IMR-90 (cell line): ENCODE data around the gene SERPINA5. TPM values are rescaled to one million over a fixed set of nuclear protein-coding genes. Genes with fewer than 3 reads are reported as not detected.

ENCODE experiments used
- ATAC-seq: fragments of 200-7000 bp; cut with Tn5 transposase; 2 replicates; pipeline ENCODE4 v1.9.1; 2020; ENCODE audit warnings: low read depth, mild to moderate bottlenecking, moderate library complexity
- BruUV-seq: library from RNA; stranded (reverse); fragments of 400-500 nt; replicated peaks from 2 replicates; lab custom pipeline; 2021; lab: Mats Ljungman, UMichigan
- CTCF ChIA-PET: fragments of 300-600 bp; formaldehyde crosslinking; extraction: SDS; loops from one replicate; lab custom pipeline; 2021; ENCODE audit warnings: antibody characterized with exemption; lab: Yijun Ruan, JAX
- POLR2A ChIA-PET: fragments of 300-600 bp; sonication (Branson Sonifier 250); formaldehyde crosslinking; loops from one replicate; lab custom pipeline; 2022; ENCODE audit warnings: antibody characterized with exemption; ENCODE audit not compliant: unreplicated experiment; lab: Charles Lee
- DNase-seq: peaks from one replicate; pipeline ENCODE4 v3.0.0; 2013
- H2AFZ ChIP-seq: replicated peaks from 2 replicates; pipeline ENCODE3; 2013; ENCODE audit warnings: low read length, mild to moderate bottlenecking; ENCODE audit not compliant: poor library complexity
- H2AK5ac ChIP-seq: 2 replicates; pipeline ENCODE4 v1.6.1; 2013; ENCODE audit warnings: low read depth, low read length, inconsistent platforms
- H2AK9ac ChIP-seq: replicated peaks from 2 replicates; pipeline ENCODE3; 2013; ENCODE audit warnings: mild to moderate bottlenecking, low read depth, low read length, moderate library complexity; ENCODE audit not compliant: poor library complexity
- H2BK120ac ChIP-seq: 2 replicates; pipeline ENCODE4 v1.6.1; 2013; ENCODE audit warnings: low read depth, low read length, inconsistent platforms
- H2BK15ac ChIP-seq: 3 replicates; pipeline ENCODE4 v1.6.1; 2013; ENCODE audit warnings: low read depth, low read length, inconsistent platforms
- H2BK20ac ChIP-seq: 2 replicates; pipeline ENCODE4 v1.6.1; 2013; ENCODE audit warnings: low read depth, mild to moderate bottlenecking, inconsistent platforms, low read length, moderate library complexity
- H2BK5ac ChIP-seq: 2 replicates; pipeline ENCODE4 v1.6.1; 2013; ENCODE audit warnings: mild to moderate bottlenecking, low read depth, low read length, inconsistent platforms; ENCODE audit not compliant: poor library complexity, severe bottlenecking
- H3K14ac ChIP-seq: replicated peaks from 2 replicates; pipeline ENCODE4 v1.6.1; 2013; ENCODE audit warnings: low read depth, low read length, inconsistent platforms
- H3K18ac ChIP-seq: 2 replicates; pipeline ENCODE4 v1.6.1; 2013; ENCODE audit warnings: low read depth, low read length, control low read depth
- H3K23ac ChIP-seq: 2 replicates; pipeline ENCODE4 v1.6.1; 2013; ENCODE audit warnings: low read depth, low read length, inconsistent platforms
- H3K27ac ChIP-seq: 2 replicates; pipeline ENCODE4 v1.5.1; 2013; ENCODE audit warnings: mild to moderate bottlenecking, control low read depth, low read length; ENCODE audit not compliant: insufficient read depth
- H3K27me3 ChIP-seq: 2 replicates; pipeline ENCODE4 v1.6.1; 2013; ENCODE audit warnings: low read length; ENCODE audit not compliant: control insufficient read depth, insufficient read depth
- H3K36me3 ChIP-seq: 2 replicates; pipeline ENCODE4 v1.6.1; 2013; ENCODE audit warnings: low read length, mixed read lengths; ENCODE audit not compliant: control insufficient read depth, insufficient read depth
- H3K4ac ChIP-seq: 2 replicates; pipeline ENCODE4 v1.6.1; 2013; ENCODE audit warnings: low read depth, low read length, inconsistent platforms
- H3K4me1 ChIP-seq: 2 replicates; pipeline ENCODE4 v1.6.1; 2013; ENCODE audit warnings: low read length, mixed read lengths; ENCODE audit not compliant: control insufficient read depth, insufficient read depth
- H3K4me2 ChIP-seq: 2 replicates; pipeline ENCODE4 v1.6.1; 2013; ENCODE audit warnings: low read depth, mild to moderate bottlenecking, control low read depth, low read length, moderate library complexity
- H3K4me3 ChIP-seq: 2 replicates; pipeline ENCODE4 v1.5.1; 2013; ENCODE audit warnings: low read depth, mild to moderate bottlenecking, control low read depth, low read length, moderate library complexity; ENCODE audit not compliant: insufficient read depth
- H3K56ac ChIP-seq: 2 replicates; pipeline ENCODE4 v1.6.1; 2013; ENCODE audit warnings: low read length, inconsistent platforms; ENCODE audit not compliant: insufficient read depth; ENCODE audit errors: extremely low read depth
- H3K79me1 ChIP-seq, 2 experiments: 2 replicates each; pipeline ENCODE4 v1.6.1; 2013; ENCODE audit warnings: low read length in 2 of 2, inconsistent platforms in 1 of 2, low read depth in 1 of 2
- H3K9ac ChIP-seq: 2 replicates; pipeline ENCODE4 v1.6.1; 2013; ENCODE audit warnings: low read depth, low read length, control low read depth
- H3K9me1 ChIP-seq: 2 replicates; pipeline ENCODE4 v1.6.1; 2013; ENCODE audit warnings: low read length, inconsistent platforms; ENCODE audit not compliant: insufficient read depth
- H3K9me3 ChIP-seq: 2 replicates; pipeline ENCODE4 v1.6.1; 2013; ENCODE audit warnings: low read length; ENCODE audit not compliant: control insufficient read depth, insufficient read depth
- H4K20me1 ChIP-seq: 2 replicates; pipeline ENCODE4 v1.6.1; 2013; ENCODE audit warnings: low read length, inconsistent platforms; ENCODE audit not compliant: insufficient read depth
- H4K5ac ChIP-seq: 2 replicates; pipeline ENCODE4 v1.6.1; 2013; ENCODE audit warnings: mild to moderate bottlenecking, low read depth, low read length, control low read depth
- H4K8ac ChIP-seq, 2 experiments: 2 replicates each; pipeline ENCODE4 v1.6.1; 2013; ENCODE audit warnings: low read depth in 2 of 2, low read length in 2 of 2, control low read depth in 1 of 2, inconsistent platforms in 1 of 2
- H4K91ac ChIP-seq: 2 replicates; pipeline ENCODE4 v1.6.1; 2013; ENCODE audit warnings: low read depth, low read length, inconsistent platforms; ENCODE audit not compliant: insufficient read depth
- CEBPB ChIP-seq: IDR thresholded peaks from 2 replicates; pipeline ENCODE4 v1.6.1; 2012; ENCODE audit warnings: low read depth, low read length, improper control_type of control experiment
- CHD1 ChIP-seq: IDR thresholded peaks from 2 replicates; pipeline ENCODE4 v1.6.1; 2012; ENCODE audit warnings: low read depth, low read length, improper control_type of control experiment
- CTCF ChIP-seq: conservative IDR thresholded peaks from 2 replicates; pipeline ENCODE4 v1.5.1; 2012; ENCODE audit warnings: mild to moderate bottlenecking, low read depth, low read length, improper control_type of control experiment
- ELK1 ChIP-seq: fragments of 150-350 bp; IDR thresholded peaks from 2 replicates; pipeline ENCODE4 v1.6.1; 2016; ENCODE audit warnings: low read depth, mild to moderate bottlenecking, low read length, moderate library complexity, borderline replicate concordance
- MXI1 ChIP-seq: IDR thresholded peaks from 2 replicates; pipeline ENCODE4 v1.6.1; 2012; ENCODE audit warnings: low read depth, mild to moderate bottlenecking, low read length, moderate library complexity, borderline replicate concordance
- NFE2L2 ChIP-seq: fragments of 150-350 bp; IDR thresholded peaks from 2 replicates; pipeline ENCODE4 v1.6.1; 2016; ENCODE audit warnings: low read depth, mild to moderate bottlenecking, low read length
- POLR2A ChIP-seq: IDR thresholded peaks from 2 replicates; pipeline ENCODE4 v1.6.1; 2012; ENCODE audit warnings: mild to moderate bottlenecking, low read depth, low read length
- RCOR1 ChIP-seq: IDR thresholded peaks from 2 replicates; pipeline ENCODE4 v1.6.1; 2012; ENCODE audit warnings: mild to moderate bottlenecking, low read length, improper control_type of control experiment; ENCODE audit not compliant: insufficient replicate concordance
- RFX5 ChIP-seq: IDR thresholded peaks from 2 replicates; pipeline ENCODE4 v1.8.0; 2012; ENCODE audit warnings: low read depth, mild to moderate bottlenecking, low read length, moderate library complexity
- SMC3 ChIP-seq: fragments of 150-350 bp; IDR thresholded peaks from 2 replicates; pipeline ENCODE4 v1.6.1; 2016; ENCODE audit warnings: low read depth, mild to moderate bottlenecking, antibody characterized with exemption, low read length, moderate library complexity
- USF2 ChIP-seq: fragments of 150-350 bp; IDR thresholded peaks from 2 replicates; pipeline ENCODE4 v1.6.1; 2017; ENCODE audit warnings: mild to moderate bottlenecking, antibody characterized with exemption, low read length, low read depth
- WGBS, 2 experiments: methylation state at CpG; one replicate each; pipeline versions ENCODE4 v1.1.5 to v1.1.7; 2013; ENCODE audit warnings: missing lambda C conversion rate in 2 of 2; ENCODE audit not compliant: insufficient read length in 1 of 2; ENCODE audit errors: extremely low coverage in 2 of 2; 5-methylcytosine and 5-hydroxymethylcytosine counted together
- dilution Hi-C: fragments of 300-500 bp; cut with HindIII; formaldehyde crosslinking; loops from one replicate; pipeline ENCODE4 v1.14.3; 2018; ENCODE audit warnings: low sequenced_read_pairs; ENCODE audit not compliant: unreplicated experiment
- in situ Hi-C: fragments of 300-500 bp; cut with MboI; formaldehyde crosslinking; loops from 3 replicates; pipeline ENCODE4 v1.14.3; 2019; ENCODE audit warnings: low sequenced_read_pairs, inconsistent platforms, mixed read lengths
- intact Hi-C: fragments of 100-400 bp; cut with micrococcal nuclease; formaldehyde crosslinking; loops from 2 replicates; pipeline ENCODE4 v1.10.0; 2022
- polyA plus RNA-seq, 3 experiments: library from polyadenylated mRNA; depleted of rRNA; stranded (reverse); fragments of >200 nt; gene quantifications; 2 replicates each; pipeline ENCODE4 v1.2.3, GENCODE V29; 2012; ENCODE audit warnings: low replicate concordance in 1 of 3
- total RNA-seq: library from RNA; depleted of rRNA; stranded (reverse); fragments of >200 nt; gene quantifications from 2 replicates; pipeline ENCODE4 v1.2.3, GENCODE V29; 2012

The SERPINA5 gene
- total and polyA plus RNA-seq, 2 of the 4 experiments (the other 2 are of a cell fraction), result not detected

GRCh38 chr14:94593749-94594431 lies 12.7 kb downstream of the SERPINA5 start:
- DNase-seq (no peak), ATAC-seq (no peak)
- H4K5ac ChIP-seq, result no peak overlapping the region
- no peak overlapping the region for H3K27ac ChIP-seq
- H3K9ac ChIP-seq, result no peak overlapping the region
- POLR2A ChIA-PET, result no interaction called here
- no peak overlapping the region for H2AK9ac ChIP-seq
- H3K9me3 ChIP-seq, result no peaks in the 10 kb centered on the region
- no peaks in the 10 kb centered on the region for H3K36me3 ChIP-seq
- no peak overlapping the region for H2BK120ac ChIP-seq
- intact Hi-C loops (no loop called here), dilution Hi-C loops (no loop called here), in situ Hi-C loops (no loop called here)
- H2BK20ac ChIP-seq, result no peak overlapping the region
- no peak overlapping the region for H3K4me2 ChIP-seq
- H2BK5ac ChIP-seq, result no peak overlapping the region
- H4K91ac ChIP-seq, result no peak overlapping the region
- H3K23ac ChIP-seq, result no peak overlapping the region
- no CpG with 5 or more reads among the region's 4 CpGs for WGBS, 2 experiments
- H2AK5ac ChIP-seq, result no peak overlapping the region
- CTCF ChIA-PET, result no interaction called here
- H3K27me3 ChIP-seq, result peaks cover 2% of the 10 kb centered on the region
- no peak overlapping the region for H3K56ac ChIP-seq
- no peak for TF ChIP-seq CTCF
- TF ChIP-seq CHD1, result no peak
- no peak for TF ChIP-seq MXI1
- no peak for TF ChIP-seq RFX5
- no peak for TF ChIP-seq ELK1
- no peak for TF ChIP-seq RCOR1
- no peak for TF ChIP-seq USF2
- no peak for TF ChIP-seq CEBPB
- TF ChIP-seq NFE2L2, result no peak
- TF ChIP-seq POLR2A, result no peak
- TF ChIP-seq SMC3, result no peak
- no peak overlapping the region for H3K18ac ChIP-seq
- no peak overlapping the region for H3K4me3 ChIP-seq
- no peak overlapping the region for H2AFZ ChIP-seq
- no peaks in the 10 kb centered on the region for H4K20me1 ChIP-seq
- H2BK15ac ChIP-seq, result no peak overlapping the region
- H3K9me1 ChIP-seq, result no peaks in the 10 kb centered on the region
- no peak overlapping the region for H3K4ac ChIP-seq
- peaks cover 3% of the 10 kb centered on the region for H3K4me1 ChIP-seq
- no TSS peak for BruUV-seq
- H3K79me1 ChIP-seq, result no peaks in the 10 kb centered on the region
- H4K8ac ChIP-seq, result no peak overlapping the region
- H3K14ac ChIP-seq, result no peak overlapping the region
